Right atrium auricular region (tissue), 2 donors: ENCODE data around the gene OLFM2. TPM values are rescaled to one million over a fixed set of nuclear protein-coding genes. Genes with fewer than 3 reads are reported as not detected.

Experiments used
- DNase-seq: peaks from one replicate; pipeline ENCODE4 v3.0.0-alpha.2; 2019; ENCODE audit warnings: low spot score
- H3K27ac ChIP-seq, 2 donors: fragments of 200-600 bp; sonication (generic); 1 replicate in 1 of 2; 2 replicates in 1 of 2; pipeline ENCODE4 v1.5.1; 2016 to 2019
- H3K27me3 ChIP-seq, 2 donors: fragments of 200-600 bp; sonication (generic); one replicate each; pipeline versions ENCODE4 v1.5.1 to v1.6.0; 2017 to 2019
- H3K36me3 ChIP-seq: fragments of 200-600 bp; sonication (generic); one replicate; pipeline ENCODE4 v1.5.1; 2016
- H3K4me1 ChIP-seq, 2 donors: fragments of 200-600 bp; sonication (generic); one replicate each; pipeline versions ENCODE4 v1.5.1 to v1.6.0; 2017 to 2019
- H3K4me3 ChIP-seq, 2 donors: fragments of 200-600 bp; sonication (generic); 1 replicate in 1 of 2; 2 replicates in 1 of 2; pipeline ENCODE4 v1.5.1; 2017 to 2019; ENCODE audit warnings: mild to moderate bottlenecking in 1 of 2, moderate library complexity in 1 of 2
- H3K9me3 ChIP-seq, 2 donors: fragments of 200-600 bp; sonication (generic); one replicate each; pipeline ENCODE4 v1.5.1; 2019
- total RNA-seq, 2 donors: library from RNA; depleted of rRNA; stranded (reverse); fragments of >200 nt; gene quantifications; one replicate each; pipeline ENCODE4 v1.1.0, GENCODE V29; 2016
- TF ChIP-seq, protein P1 (sequence below), 2 donors: fragments of 200-600 bp; sonication (generic); IDR thresholded peaks; one replicate each; pipeline ENCODE4 v1.5.1; 2019; ENCODE audit warnings: antibody characterized with exemption in 2 of 2

The OLFM2 gene
- total RNA-seq, 2 donors from 2014 or later: 1.4 to 3.5 TPM

- no peak for DNase-seq
- no peaks in the 10 kb centered on the region for H3K4me1 ChIP-seq
- H3K27ac ChIP-seq: no peak overlapping the region
- no peaks in the 10 kb centered on the region for H3K9me3 ChIP-seq
- no peaks in the 10 kb centered on the region for H3K36me3 ChIP-seq
- no peak overlapping the region for H3K4me3 ChIP-seq
- no peaks in the 10 kb centered on the region for H3K27me3 ChIP-seq
- TF ChIP-seq, protein P1, sequence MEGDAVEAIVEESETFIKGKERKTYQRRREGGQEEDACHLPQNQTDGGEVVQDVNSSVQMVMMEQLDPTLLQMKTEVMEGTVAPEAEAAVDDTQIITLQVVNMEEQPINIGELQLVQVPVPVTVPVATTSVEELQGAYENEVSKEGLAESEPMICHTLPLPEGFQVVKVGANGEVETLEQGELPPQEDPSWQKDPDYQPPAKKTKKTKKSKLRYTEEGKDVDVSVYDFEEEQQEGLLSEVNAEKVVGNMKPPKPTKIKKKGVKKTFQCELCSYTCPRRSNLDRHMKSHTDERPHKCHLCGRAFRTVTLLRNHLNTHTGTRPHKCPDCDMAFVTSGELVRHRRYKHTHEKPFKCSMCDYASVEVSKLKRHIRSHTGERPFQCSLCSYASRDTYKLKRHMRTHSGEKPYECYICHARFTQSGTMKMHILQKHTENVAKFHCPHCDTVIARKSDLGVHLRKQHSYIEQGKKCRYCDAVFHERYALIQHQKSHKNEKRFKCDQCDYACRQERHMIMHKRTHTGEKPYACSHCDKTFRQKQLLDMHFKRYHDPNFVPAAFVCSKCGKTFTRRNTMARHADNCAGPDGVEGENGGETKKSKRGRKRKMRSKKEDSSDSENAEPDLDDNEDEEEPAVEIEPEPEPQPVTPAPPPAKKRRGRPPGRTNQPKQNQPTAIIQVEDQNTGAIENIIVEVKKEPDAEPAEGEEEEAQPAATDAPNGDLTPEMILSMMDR (IDR thresholded peaks at IDR 0.05): no peak
Measured at GRCh38 chr19:9901642-9902041, 34.7 kb downstream of the OLFM2 start.

DNA sequence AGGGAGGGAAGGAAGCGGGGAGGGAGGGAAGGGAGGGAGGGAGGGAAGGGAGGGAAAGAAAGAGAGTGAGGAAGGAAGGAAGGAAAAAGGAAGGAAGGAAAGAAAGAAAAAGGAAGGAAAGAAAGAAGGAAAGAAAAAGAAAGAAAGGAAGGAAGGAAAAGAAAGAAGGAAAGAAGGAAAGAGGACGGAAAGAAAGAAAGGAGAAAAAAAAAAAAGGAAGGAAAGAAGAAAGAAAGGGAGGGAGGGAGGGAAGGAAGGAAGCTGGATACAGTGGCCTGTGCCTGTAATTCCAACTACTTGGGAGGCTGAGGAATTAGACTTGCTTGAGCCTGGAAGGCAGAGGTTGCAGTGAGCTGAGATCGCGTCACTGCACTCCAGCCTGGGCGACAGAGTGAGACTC, 35.3 kb downstream of the OLFM2 start:
- DNase-seq: no peak
- Histone ChIP-seq H3K27me3 (no peaks in the 10 kb centered on the region), H3K9me3 (no peaks in the 10 kb centered on the region), H3K36me3 (no peaks in the 10 kb centered on the region), H3K4me1 (no peaks in the 10 kb centered on the region), H3K27ac (no peak overlapping the region), H3K4me3 (no peak overlapping the region)
- TF ChIP-seq, protein P1 (IDR thresholded peaks at IDR 0.05): no peak

DNA sequence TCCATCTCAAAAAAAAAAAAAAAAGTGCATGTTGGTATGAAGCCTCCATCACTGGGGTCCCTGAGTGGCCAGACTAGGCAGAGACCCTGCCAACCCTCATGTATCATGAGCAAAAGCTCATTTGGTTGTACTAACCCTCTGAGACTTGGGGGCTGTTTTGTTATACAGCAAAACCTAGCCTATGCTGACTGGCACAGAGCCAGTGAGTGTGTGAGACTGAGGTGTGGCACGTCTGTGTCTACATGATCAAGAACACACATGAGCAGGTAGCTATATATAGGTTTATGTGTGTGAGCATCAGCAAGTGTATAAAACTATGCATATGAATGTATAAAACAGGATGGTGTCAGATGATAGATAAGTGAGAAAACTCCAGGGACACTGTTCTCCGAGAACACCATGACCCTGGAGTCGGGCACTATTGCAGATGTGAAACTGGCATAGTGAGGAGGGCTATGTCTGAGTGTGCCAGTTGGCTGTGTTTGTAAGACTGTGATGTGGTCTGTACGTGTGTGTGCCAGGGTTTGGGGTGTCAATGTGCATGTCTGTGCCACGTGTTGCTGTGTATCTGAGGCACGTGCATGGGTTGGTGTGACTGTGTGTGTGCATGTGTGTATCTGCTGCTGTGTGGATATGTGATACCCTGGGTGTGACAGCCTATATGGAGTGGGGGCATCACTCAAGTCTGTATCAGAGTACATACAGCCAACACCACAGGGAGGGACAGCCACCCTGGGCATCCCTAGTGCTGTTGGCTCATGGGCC, 44.5 kb downstream of the OLFM2 start:
- Histone ChIP-seq H3K4me3 (no peak overlapping the region), H3K27me3 (no peaks in the 10 kb centered on the region), H3K4me1 (no peaks in the 10 kb centered on the region), H3K9me3 (no peaks in the 10 kb centered on the region), H3K36me3 (no peaks in the 10 kb centered on the region), H3K27ac (no peak overlapping the region)
- TF ChIP-seq, protein P1 (IDR thresholded peaks at IDR 0.05): no peak
- DNase-seq: no peak

GRCh38 chr19:9885077-9885552, 51.2 kb downstream of the OLFM2 start:
- Histone ChIP-seq H3K27me3 (no peaks in the 10 kb centered on the region), H3K4me1 (no peaks in the 10 kb centered on the region), H3K36me3 (no peaks in the 10 kb centered on the region), H3K27ac (no peak overlapping the region), H3K4me3 (no peak overlapping the region), H3K9me3 (no peaks in the 10 kb centered on the region)
- TF ChIP-seq, protein P1 (IDR thresholded peaks at IDR 0.05): peak in 1 of 2 donors; percentile 52
- no peak for DNase-seq

GRCh38 chr19:9883764-9884163, 52.6 kb downstream of the OLFM2 start:
- no peaks in the 10 kb centered on the region for H3K4me1 ChIP-seq
- H3K27ac ChIP-seq: no peak overlapping the region
- H3K9me3 ChIP-seq: no peaks in the 10 kb centered on the region
- no peaks in the 10 kb centered on the region for H3K27me3 ChIP-seq
- H3K36me3 ChIP-seq: no peaks in the 10 kb centered on the region
- TF ChIP-seq, protein P1 (IDR thresholded peaks at IDR 0.05): no peak
- H3K4me3 ChIP-seq: no peak overlapping the region
- no peak for DNase-seq
